Measurements from ENCODE around the gene S100A13.
"Not testable (repeated sequence)": the region's sequence is repeated elsewhere in the genome, so short reads cannot be mapped to it uniquely, and the experiment has no call there.

S100A13 gene

DNA sequence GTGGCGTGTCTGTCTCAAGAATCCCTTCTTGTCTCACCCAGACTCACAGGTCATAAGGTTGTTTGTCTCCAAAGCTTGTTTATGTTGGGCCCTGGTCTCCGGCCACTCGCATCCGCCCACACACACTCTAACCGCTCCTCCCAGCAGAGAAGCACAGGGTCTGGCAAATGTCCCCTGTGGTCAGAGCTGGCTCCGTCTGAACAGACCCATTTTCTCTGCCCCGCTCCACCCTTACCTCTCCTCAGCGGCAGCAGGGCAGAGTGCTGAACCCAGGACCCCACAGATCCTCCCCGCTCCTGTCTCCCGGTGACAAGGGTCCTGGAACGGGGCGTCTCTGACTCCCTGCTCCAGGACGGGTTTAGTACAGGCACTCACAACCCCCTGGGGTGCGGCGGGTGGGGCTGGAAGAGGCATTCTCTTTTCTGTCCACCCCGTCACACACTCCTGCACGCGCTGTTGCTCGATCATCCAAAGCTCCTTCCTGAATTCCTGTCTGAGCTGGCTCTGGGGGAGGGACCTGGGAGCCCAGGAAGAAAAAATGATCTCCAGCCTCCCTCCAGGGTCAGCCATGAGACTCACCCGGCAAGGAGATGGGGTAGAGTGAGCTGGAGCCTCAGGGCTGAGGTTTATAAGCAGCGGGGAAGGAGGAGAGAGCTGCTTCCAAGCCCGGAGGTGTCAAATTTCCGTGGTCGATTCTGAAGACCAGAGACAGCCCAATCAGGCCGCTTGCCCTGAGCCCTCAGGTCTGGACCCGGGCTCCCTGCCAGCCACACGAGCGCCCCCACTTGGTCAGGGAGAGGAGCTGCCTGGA lies at the start of gene S100A13:
S100A13 (minus strand) TSS at position 602 of the 811 bp plus-strand sequence. CDS start 1,033 bp downstream, outside the sequence.
- DNase-seq, result no peak

DNA sequence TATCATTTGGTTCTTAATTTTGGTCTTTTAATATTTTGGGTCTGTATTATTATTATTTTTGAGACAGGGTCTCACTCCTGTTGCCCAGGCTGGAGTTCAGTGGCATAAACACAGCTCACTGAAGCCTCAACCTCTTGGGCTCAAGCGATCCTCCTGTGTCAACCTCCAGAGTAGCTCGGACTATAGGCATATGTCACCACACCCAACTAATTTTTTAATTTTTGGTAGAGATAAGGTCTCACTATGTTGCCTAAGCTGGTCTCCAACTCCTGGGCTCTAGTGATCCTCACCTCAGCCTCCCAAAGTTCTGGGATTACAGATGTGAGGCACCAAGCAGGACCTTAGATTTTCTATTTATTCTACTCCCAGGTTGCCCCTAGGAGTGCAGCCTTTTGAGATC lies 46.2 kb upstream of the S100A13 start:
- DNase-seq, result no peak

DNA sequence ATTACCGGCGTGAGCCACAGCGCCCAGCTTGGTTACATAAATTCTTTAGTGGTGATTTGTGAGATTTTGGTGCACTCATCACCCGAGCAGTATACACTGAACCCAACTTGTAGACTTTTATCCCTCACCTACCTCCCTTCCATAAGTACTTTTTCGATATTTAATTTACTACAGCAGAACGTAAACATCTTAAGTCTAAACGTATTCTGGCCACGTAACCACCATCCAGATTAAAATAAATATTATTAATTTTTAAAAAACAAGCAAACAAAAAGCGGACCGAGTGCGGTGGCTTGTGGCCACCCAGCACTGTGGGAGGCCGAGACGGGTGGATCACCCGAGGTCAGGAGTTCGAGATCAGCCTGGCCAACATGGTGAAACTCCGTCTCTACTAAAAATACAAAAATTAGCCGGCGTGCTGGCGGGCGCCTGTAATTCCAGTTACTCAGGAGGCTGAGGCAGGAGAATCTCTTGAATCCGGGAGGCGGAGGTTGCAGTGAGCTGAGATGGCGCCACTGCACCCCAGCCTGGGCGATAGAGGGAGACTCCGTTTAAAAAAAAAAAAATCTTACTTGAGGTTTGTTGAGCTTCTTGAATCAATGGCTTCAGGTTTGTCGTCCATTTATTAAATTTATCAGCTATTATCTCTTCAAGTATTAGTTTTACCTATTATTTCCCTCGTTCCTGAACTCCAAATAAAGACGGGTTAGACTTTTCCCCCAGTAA lies 44.5 kb upstream of the S100A13 start:
- peak; percentile 82 for DNase-seq

DNA sequence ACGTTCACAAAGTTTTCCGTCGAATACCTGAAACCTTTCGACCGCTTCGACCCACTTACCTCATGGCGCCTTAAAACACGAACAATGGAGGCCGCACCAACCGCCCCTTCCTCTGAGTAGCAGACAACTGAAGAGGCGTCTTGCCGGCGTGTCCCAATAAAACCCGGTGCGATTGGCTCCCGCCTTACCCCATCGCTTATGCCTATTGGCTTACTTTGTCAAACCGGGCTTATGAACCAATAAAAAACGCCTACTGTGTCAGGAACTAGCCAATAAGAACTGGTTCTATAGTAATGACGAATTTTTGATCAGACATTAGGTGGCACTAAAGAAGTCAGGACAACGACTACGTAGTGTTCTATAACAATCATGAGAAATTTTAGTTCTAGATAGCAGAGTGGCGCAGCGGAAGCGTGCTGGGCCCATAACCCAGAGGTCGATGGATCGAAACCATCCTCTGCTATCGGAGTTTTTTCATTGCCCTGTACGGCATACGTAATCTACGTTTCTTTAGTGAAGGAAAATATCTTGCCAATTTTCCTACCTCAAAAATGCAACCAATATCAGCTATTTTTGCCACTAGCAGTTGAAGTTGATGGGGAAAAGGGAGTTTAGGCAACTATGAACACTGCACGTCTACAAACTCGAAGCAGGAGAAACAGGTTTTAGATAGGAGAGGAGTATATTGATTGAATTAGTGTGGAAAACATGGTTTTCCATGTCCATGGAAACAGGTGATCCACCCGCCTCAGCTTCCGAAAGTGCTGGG lies 43.7 kb upstream of the S100A13 start, which contains the start of gene ILF2:
ILF2 (minus strand) TSS at position 135 of the 769 bp plus-strand sequence; CDS start at position 64, 71 bp downstream.
- DNase-seq, result peak; percentile 96

DNA sequence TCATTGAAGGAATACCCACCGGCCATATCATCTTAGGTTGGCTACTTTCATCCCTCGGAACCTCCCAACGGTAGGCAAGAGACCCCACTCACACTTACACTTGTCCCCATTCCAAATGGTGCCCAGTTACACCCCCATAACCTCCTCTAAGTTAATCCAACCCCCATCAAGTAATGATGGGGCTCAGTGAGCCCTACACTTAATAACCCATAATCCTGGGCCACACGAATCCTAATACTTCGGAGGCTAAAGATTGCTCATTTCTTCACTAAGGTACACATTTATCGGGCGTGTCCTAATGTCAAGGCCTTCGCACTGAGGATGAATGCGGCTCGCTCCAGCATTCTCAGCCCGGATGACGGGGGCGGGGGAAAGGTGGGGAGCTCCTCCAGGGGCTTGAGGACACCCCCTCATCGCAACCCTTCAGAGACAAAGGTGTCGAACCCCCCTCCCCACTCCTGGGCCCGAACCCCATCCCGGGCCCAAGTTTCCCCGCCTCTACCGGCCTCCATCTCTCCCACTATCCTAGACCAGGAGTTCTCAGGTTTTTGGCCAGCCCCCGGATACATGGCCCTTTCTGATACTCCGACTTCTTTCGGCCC lies 43.1 kb upstream of the S100A13 start:
- no peak for DNase-seq

DNA sequence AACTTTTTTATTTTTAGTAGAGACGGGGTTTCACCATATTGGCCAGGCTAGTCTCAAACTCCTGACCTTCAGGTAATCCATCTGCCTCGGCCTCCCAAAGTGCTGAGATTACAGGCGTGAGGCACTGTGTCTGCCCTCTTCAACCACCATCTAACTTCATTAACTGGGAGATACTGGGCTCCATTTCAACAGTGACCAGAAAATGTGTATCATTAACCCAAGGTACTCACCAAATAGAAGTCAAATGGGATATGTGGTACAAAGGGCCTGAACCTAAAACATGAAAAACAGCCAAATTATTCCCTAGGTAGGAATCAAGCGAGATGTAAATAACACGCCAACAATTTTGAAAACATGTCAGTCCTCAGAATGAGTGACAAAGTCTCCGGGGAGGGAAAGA lies 42.3 kb upstream of the S100A13 start:
- DNase-seq, result no peak

DNA sequence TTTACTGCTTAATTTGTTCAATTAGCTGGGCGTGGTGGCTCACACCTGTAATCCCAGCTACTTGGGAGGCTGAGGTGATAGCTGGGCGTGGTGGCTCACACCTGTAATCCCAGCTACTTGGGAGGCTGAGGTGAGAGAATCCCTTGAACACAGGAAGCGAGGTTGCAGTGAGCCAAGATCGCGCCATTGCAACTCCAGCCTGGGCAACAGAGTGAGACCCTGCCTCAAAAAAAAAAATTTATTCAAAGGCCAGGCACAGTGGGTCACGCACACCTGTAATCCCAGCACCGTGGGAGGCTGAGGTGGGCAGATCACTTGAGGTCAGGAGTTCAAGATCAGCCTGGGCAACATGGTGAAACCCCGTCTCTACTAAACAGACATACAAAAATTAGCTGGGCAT lies 41.4 kb upstream of the S100A13 start:
- DNase-seq, result not testable (repeated sequence)

DNA sequence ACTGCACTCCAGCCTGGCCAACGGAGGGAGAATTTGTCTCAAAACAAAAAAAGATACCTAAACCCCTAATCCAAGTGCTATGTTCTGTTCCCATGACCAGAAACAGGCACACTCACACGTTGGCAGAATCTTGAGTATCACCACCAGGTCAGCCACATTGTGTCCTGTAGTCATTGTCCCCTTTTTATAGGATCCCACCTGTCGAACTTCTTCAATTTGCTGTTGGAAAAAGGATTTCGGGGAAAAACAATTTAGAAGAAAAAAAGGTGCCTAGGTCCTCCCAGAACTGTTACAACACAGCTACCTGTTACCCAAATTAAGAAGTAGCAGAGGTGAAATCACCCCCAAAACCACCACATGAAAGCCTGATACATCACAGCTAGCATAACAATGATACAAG lies 40.1 kb upstream of the S100A13 start:
- DNase-seq, result no peak

DNA sequence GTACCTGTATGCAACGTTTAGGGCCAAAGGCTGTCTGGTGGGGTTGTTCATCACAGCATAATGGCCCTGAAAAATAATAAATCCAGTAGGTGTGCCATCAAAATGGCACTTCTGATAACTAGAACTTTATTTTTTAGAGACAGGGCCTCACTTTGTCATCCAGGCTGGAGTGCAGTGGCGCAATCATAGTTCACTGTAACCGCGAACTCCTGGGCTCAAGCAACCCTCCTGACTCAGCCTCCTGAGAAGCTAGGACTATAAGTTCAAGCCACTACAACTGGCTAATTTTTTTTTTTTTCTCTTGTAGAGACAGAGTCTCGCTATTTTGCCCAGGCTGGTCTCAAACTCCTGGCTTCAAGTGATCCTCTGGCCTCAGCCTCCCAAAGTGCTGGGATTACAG lies 35.9 kb upstream of the S100A13 start:
- no peak for DNase-seq

DNA sequence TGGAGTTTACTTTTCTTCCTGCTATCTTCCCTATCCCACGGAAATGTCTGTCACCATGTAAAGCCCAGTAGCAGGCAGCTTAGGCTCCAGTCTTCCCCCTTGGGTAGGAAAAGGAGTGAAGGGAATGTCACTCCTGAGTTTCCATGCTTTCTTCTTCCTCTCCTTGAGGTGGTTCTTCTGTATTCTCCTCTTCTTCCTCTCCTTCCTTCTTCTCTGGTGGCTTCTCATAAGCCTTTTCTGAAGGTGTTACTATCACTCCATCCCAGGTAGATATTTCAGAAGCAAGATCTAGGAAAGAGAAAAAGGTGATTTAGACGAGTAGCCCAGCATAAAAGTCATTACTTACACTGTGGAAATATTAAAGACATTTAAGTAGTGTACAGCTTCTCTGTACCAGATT lies 35.0 kb upstream of the S100A13 start:
- DNase-seq, result no peak

DNA sequence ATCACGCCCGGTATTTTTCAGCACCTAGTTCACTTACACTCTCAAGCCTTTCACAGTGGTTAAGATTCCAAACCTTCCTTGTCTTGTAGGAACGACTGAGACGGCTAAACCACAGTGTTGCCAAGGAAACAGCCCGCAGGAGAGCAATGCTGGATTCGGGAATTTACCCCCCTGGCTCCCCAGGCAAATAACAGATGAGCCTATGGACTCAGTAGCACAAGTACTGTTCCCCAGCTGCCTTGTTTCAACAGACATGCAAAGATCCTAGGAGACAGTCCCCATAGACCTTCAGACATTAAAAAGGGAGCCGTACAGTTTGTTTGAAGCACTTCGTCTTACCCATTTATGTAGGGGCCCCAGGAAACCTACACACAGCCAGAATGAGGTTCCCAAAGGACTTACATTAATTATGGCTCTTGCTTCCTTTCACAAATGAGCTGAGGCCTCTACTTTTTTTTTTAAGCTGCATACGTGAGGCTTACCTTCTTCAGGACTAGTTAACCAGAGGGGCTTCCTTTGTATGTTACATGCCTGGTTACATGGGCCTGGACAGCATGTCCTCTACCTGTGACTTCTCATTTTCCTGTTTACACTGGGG lies 33.9 kb upstream of the S100A13 start:
- DNase-seq, result no peak

DNA sequence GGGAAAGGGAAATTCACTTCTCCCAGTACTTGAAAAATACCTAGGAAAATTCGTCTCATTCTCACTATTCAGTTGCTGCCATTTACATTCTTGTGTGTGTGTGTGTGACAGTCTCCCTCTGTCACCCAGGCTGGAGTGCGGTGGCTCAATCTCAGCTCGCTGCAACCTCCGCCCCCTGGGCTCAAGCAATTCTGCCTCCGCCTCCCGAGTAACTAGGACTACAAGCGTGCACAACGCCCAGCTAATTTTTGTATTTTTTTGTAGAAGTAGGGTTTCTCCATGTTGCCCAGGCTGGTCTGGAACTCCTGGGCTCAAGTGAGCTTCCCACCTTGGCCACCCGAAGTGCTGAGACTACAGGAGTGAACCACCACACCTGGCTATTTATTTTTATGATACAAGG lies 32.4 kb upstream of the S100A13 start:
- DNase-seq, result no peak

DNA sequence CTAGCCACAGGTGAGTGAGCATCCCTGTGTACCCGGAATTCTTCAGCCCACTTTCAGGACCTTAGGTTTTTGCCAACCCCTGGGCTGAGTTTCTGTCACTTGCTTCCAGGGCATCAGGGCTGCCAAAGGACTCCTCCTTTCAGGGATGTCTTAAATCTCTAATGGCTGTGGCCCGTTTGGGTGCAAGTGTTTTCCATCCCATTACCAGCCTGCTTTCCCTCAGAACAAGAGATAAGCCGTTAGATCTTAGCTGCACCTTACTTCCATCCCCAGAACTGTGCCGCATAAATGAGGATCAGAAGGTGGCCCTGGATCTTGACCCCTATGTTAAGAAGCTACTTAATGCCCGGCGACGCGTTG lies 31.9 kb upstream of the S100A13 start:
- DNase-seq, result no peak

DNA sequence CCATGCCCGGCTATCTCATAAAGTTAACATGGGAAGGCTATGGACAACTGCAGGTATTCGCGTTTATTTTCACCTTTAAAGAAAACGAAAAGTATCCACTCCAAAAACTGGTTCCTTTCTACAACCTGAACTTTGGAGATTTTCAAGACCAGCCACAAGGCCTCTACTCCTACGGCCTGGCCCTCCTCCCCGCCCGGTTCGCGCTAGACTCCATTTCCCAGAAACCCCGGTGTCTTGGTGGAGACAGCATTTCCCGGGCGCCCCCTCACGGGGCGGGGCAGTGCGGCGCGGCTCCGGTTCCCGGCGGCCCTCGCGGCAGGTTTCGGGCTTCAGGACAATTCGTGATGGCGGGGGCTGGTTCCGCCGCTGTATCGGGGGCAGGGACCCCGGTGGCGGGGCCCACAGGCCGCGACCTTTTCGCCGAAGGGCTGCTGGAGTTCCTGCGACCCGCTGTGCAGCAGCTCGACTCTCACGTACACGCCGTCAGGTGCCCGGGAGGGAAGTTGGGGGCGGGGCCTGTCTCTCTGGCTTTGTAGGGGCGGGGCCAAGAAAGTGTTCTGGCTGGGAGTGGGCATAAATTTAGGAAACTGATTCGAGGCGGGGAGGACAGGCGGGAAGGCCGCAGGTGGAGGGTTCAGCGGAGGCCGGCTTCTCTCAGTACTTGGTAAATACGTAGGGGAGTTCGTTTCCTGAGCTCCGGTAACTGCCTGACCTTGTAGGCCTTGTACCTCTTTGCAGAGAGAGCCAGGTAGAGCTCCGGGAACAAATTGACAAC lies 31.3 kb upstream of the S100A13 start, which contains the start of gene SNAPIN:
SNAPIN (plus strand) TSS at position 304 of the 775 bp plus-strand sequence; CDS start at position 345, 41 bp downstream.
- peak; percentile 94 for DNase-seq

DNA sequence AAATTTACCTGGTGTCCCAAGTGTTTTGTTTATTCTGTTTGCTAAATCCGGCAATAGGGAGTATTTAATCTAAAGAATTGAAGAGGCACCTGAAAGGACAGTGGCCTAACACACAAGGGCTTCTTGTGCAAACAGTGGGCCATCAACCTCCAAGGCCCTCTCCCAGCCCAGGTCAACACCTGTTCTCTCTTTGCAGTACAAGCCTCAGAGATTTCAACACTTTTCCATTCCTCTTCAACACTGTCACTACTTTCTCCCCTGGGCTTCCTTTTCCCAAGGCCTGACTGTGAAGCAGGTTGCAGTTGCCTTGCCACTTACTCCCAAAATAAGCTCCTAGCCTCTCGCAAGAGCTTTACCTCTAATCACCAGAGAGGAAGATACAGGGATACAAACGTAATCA lies 28.0 kb upstream of the S100A13 start:
- DNase-seq, result no peak

DNA sequence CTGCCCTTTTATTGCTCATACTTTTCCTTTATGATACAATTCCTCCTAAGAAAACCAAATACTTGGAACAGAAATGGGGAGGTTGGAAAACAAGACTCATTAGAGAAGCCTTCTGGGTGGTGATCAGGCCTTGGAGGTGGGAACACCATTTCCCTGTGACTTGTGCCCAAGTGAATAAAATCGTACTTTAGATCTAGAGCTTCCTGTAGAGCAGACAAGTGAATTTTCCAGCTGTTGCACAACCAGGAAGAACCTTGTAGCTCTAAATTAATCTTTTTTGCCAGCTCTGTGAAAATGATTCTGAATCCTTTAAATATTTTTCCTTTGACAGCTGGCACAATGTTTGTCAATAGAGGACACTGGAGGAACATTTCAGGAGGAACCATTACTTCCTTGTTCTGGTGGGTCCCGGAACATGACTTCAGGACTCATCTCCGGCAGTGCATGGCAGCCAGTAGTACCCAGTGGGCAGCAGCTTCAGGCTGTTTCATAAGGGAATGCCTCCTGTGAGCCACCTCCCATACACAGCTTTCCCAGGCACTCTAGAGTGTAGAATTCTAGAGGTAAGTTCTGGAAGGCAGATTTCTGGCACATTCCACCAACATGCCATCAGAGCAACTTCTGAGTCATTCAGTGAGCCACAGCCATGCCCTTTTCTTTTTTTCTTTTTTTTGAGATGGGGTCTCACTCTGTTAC lies 25.6 kb upstream of the S100A13 start:
- no peak for DNase-seq

DNA sequence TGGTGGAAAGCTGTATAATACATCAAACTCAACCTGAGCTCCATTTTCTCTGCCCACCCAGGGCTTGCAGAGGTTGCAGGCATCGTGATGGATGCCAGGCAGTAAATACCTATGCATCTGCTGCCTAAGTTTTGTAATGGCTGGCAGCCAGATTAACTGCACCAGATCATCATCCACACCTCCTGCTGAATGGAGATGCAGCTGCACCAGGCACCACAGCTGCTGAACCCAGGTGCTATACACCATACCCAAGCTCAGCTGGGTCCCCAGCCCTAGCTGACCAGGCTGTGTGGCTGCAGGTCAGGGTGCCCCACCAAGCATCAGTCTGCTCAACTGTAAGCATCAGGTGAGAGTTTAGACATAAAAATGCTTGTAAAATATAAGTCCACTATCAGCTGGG lies 24.5 kb upstream of the S100A13 start:
- DNase-seq, result no peak

DNA sequence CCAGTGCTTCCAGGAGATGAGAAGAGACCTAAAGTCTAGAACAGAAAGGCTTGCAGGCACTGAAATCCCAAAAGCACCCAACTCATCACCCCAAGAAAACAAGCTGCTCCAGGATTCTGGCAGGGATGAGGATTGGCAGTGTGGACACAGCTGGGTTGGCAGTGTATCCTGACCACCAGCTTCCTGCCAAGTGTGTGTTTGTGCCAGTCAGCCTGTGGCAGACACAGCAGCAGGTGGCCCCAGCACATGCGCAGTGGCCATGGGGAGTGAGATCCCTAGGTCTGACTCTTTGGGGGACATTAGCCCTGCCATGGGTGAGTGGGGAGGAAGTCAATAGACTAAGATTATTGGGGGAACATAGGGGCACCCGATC lies 22.5 kb upstream of the S100A13 start:
- no peak for DNase-seq

DNA sequence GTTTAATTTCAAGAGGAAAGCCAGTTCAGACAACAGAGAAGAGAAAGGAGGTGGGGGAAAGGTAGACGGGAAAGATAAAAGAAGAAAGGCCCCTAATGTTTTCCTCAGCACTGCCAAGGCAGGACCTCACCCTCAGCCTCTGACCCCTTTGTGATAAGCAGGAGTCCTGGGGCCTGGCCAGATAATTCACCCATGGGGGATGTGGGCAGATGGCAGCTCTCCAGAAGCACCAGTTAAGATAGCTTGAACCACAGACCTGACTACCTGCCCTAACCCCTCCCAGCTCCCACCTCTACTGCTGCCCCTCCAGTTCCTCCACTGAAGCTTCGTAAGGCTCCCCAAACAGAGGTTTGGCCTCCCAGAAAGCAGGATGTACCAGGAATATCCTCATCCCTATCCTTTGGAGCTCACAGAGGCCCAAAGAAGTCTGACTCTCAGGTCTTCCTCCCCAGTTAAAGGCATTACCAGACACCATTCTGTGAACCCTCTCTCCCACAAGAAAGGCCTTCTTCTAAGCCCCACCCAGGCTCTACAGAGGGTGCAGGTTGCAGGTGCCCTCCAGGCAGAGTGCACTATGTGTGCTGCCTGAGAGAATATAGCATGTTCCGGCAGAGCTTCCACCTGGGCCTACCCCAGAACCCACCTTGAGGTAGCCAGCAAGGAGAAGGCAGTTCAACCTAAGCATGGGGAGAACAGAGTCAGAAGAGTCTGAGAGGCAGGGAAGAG lies 22.0 kb upstream of the S100A13 start:
- no peak for DNase-seq

DNA sequence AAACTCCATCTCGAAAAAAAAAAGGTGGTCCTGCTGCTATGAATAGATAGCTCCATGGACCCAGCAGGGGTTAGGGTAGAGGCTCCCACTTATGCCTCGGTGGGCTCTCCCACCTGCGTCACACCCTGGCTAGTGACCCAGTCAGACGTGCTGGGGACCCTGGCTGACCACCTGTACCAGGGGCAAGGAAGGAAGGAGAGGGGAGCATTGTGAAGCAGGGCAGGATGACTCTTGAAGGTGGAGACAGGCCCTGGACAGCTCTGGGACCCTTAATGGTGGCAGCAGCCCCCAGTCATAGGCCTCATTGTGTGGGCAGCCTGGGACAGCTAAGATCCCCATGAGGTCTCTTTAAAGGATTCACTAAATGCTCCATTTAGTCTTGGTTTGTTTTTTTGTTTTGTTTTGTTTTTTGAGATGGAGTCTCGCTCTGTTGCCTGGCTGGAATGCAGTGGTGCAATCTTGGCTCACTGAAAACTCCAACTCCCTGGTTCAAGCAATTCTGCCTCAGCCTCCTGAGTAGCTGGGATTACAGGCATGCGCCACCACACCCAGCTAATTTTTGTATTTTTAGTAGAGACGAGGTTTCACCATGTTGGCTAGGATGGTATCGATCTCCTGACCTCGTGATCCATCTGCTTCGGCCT lies 20.8 kb upstream of the S100A13 start:
- DNase-seq, result no peak
